GM21717 (cell line): ENCODE results near the gene RASL11B.
"Not testable (repeated sequence)": the region's sequence is repeated elsewhere in the genome, so short reads cannot be mapped to it uniquely, and the experiment has no call there.

Source experiments
- ATAC-seq: cut with Tn5 transposase; IDR thresholded peaks from one replicate; pipeline ENCODE4 v1.9.1; 2021; ENCODE audit warnings: mild to moderate bottlenecking, moderate library complexity; ENCODE audit not compliant: unreplicated experiment

RASL11B gene

GRCh38 chr4:52861879-52862616, at the start of gene RASL11B:
Gene RASL11B (plus strand): TSS chr4:52862317. CDS start chr4:52862508, 191 bp downstream.
- ATAC-seq, result peak; percentile 99

DNA sequence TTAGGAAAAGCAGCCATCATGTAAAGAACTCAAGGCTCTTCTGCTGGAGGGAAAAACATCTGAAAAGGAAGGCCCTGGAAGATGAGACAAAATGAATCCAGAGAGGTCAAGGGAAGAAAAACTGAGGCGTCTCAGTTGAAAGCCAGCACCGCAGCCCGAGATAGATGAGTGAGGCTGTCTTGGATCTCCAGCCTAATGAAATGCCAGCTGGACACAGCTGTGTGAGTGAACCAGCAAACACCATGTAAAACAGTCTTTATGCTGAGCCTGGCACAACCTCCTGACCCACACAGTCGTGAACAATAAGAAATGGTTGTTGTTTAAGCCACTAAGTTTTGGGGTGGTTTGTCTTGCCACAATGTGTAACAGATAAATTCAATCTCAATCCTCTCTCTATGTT, 48.6 kb upstream of the RASL11B start:
- no peak for ATAC-seq

- no peak for ATAC-seq
Measured at GRCh38 chr4:52822583-52822971, 39.5 kb upstream of the RASL11B start.

- ATAC-seq, result no peak
Measured at GRCh38 chr4:52822972-52823701, 39.0 kb upstream of the RASL11B start.

DNA sequence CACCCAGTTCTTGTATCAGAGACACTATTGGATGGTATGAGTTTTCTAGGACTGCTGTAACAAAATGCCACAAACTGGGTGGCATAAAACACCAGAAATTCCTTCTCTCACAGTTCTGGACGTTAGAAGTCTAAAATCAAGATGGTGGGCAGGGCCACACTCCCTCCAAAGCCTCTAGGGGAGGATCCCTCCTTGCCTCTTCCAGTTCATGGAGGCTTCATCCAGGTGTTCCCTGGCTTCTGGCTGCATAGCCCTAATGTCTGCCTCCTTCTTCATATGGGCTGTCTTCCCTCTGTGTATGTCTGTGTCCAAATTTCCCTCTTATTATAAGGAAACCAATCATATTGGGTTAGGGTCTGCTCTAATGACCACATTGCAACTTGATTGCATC, 38.4 kb upstream of the RASL11B start:
- ATAC-seq, result no peak

- ATAC-seq, result no peak
Measured at GRCh38 chr4:52824270-52824602, 37.9 kb upstream of the RASL11B start.

- no peak for ATAC-seq
Measured at GRCh38 chr4:52824603-52825459, 37.3 kb upstream of the RASL11B start.

DNA sequence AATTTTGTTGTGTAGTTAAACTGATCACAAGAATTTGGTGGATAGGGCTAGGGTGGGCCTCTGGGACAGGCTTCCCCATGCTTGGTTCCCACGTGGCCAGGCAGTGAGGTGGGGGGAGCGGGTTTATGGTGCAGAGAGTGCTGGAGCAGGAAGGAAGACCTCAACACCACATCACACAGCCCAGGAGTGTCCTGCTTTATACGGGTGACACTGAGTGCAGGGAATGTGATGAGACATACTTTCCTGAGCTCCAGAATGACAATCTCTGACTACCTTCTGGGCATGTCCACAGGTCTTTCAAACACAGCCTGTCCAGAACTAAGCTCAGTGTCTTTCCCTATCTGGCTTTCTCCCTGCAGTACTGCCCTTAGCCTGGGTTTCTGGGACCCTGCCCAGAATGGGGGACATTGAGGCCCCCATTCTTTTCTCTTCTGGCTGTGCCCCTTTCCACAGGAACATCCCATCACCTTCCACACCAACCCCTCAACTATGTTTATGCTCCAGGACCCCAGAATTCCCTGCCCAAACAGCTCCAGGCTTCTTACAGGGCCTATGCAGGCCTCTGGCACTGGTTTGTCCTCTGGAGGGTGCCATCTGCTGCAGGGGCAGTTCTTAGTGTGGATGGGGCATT, 36.5 kb upstream of the RASL11B start:
- ATAC-seq, result no peak

GRCh38 chr4:52833941-52834525, 28.1 kb upstream of the RASL11B start:
- no peak for ATAC-seq

GRCh38 chr4:52834641-52835456, 27.3 kb upstream of the RASL11B start:
- not testable (repeated sequence) for ATAC-seq

DNA sequence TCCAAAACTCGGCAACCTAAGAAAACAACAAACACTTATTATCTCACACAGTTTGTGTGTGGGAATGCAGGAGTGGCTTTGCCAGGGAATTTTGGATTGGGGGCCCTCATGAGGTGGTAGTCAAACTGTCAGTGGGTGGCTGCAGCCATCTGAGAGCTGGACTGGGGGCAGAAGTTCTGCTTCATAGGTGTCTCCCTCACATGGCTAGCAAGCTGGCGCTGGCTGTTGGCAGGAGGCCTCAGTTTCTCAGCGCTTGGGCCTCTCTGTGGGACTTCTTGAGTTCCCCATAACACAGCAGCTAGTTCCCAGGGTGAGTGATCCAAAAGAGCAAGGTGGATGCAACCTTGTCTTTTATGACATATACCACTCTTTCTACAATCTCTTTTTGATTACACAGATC, 26.0 kb upstream of the RASL11B start:
- no peak for ATAC-seq

- no peak for ATAC-seq
Measured at GRCh38 chr4:52836678-52837077, 25.4 kb upstream of the RASL11B start.

DNA sequence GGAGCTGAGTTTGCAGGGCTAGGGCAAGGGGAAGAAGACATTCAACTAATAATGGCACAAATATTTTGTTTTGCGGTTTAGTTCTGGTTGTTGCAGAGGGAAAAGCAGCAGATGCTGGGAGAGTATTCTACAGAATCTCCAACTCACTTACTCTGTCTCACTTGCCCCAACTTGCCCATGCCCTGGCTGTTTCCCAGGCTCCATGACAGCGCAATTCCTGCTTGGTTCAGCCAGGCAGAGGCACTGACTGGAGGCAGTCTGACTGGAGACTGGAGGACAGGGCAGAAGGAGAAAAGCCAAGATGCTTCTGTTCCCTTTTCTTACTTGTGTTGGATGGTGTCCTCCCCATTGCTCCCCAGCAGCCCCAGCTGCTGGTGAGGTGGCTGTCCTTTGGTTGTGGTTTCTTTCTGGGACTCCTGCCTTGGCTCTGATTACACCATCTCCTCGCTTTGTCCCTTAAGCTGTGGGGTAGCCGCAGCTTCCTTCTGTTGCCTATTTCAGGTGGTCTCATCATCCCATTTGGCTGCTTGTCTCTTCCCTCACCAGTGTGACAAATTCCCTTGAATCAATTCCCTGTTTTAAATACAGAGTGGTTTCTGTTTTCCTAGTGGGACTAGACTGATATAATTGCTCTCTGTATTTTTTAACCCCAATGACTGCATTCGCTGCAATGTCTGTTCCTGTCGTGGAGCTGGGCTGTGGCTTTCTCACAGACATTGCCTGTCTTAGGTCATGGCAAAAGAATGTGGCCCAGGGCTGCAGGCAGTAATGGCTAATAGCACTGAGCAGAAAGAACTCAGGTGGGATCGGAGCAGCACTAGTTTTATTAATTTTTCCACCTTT, 24.2 kb upstream of the RASL11B start:
- no peak for ATAC-seq

- ATAC-seq, result no peak
Measured at GRCh38 chr4:52838729-52839586, 23.2 kb upstream of the RASL11B start.

DNA sequence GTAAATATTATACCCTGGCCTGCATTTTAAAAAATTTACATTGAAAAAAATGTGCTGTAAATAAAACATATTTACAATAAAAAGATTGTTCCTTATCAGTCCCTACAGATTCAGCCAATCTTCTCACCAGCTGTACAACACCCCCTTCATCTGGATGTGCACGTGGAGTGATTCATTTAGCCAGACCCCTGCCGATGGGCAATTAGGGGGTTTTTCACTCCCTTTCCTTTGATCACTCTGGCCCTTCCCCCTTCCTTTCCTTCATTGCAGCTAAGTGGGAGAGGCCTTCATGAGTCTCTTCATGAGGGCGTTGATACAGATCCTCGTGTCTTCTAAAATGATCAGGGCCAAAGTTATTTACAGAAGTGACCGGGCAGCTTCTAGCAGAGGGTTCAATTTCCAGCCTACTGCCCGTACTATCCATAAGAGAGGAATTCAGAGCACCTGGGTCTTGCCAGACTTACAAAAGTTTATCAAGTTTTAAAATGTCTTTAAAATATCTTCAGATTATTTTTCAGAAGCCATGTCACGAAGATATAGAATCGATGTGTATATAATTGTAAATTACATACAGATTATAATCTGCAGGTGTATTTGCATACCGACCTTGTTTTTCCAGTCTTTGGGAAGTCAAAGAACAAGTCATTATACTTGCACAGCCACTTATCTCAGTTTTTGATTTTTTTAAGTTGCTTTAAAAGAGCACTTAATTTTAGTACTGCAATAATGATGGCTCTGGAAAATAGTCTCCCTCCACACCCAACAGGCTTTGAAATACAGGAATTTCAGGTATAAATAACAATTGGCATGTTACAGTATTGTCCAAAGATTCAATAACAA, 21.4 kb upstream of the RASL11B start:
- no peak for ATAC-seq

GRCh38 chr4:52841682-52842456, 20.2 kb upstream of the RASL11B start:
- ATAC-seq, result no peak
